HG02884 (cell line): ENCODE results near the gene ERN2.
A peak's percentile ranks its signal among the peaks of the same experiment; 100 is the strongest.

Experiments
- ATAC-seq: cut with Tn5 transposase; IDR thresholded peaks from one replicate; pipeline ENCODE4 v1.9.1; 2021; ENCODE audit warnings: mild to moderate bottlenecking, moderate library complexity; ENCODE audit not compliant: unreplicated experiment

ERN2 gene

GRCh38 chr16:23640931-23641765 lies 71.9 kb downstream of the ERN2 start, which contains the start of the genes DCTN5 and PALB2:
Gene DCTN5 (plus strand): TSS chr16:23641466. CDS start chr16:23641543, 77 bp downstream.
Gene PALB2 (minus strand): TSS chr16:23641310. CDS start chr16:23641157, 153 bp downstream.
- ATAC-seq, result peak; percentile 96

- no peak for ATAC-seq
These were observed 72.4 kb downstream of the ERN2 start for GRCh38 chr16:23640615-23640930.
